Adipocyte (in vitro differentiated cells): Measurements from ENCODE around the gene SYMPK.
"Not testable (repeated sequence)": the region's sequence is repeated elsewhere in the genome, so short reads cannot be mapped to it uniquely, and the experiment has no call there.

Source experiments
- DNase-seq: peaks from one replicate; pipeline ENCODE4 v3.0.0-alpha.2; 2015; ENCODE audit warnings: low read depth
- H3K27me3 ChIP-seq: replicated peaks from 2 replicates; pipeline ENCODE4 v1.7.0; 2013; ENCODE audit warnings: mild to moderate bottlenecking, low read length, moderate library complexity; ENCODE audit not compliant: control insufficient read depth, insufficient read depth
- H3K36me3 ChIP-seq: 2 replicates; pipeline ENCODE4 v1.7.0; 2013; ENCODE audit warnings: low read length, mild to moderate bottlenecking, moderate library complexity; ENCODE audit not compliant: control insufficient read depth, insufficient read depth, severe bottlenecking
- H3K4me1 ChIP-seq: 2 replicates; pipeline ENCODE4 v1.7.0; 2013; ENCODE audit warnings: mild to moderate bottlenecking, low read length, moderate library complexity; ENCODE audit not compliant: control insufficient read depth, insufficient read depth
- H3K4me3 ChIP-seq: 2 replicates; pipeline ENCODE4 v1.7.0; 2013; ENCODE audit warnings: mild to moderate bottlenecking, low read length, moderate library complexity
- H3K9ac ChIP-seq: 2 replicates; pipeline ENCODE4 v1.7.0; 2013; ENCODE audit warnings: mild to moderate bottlenecking, low read length, moderate library complexity
- H3K9me3 ChIP-seq: 2 replicates; pipeline ENCODE4 v1.7.0; 2013; ENCODE audit warnings: mild to moderate bottlenecking, low read length, moderate library complexity; ENCODE audit not compliant: control insufficient read depth

Gene SYMPK

GRCh38 chr19:45876411-45877197 is 13.7 kb upstream of the SYMPK start:
- DNase-seq: peak; percentile 27
- H3K4me3 ChIP-seq: no peak overlapping the region
- no peaks in the 10 kb centered on the region for H3K4me1 ChIP-seq
- H3K9ac ChIP-seq: peak overlapping the region; percentile 38
- no peaks in the 10 kb centered on the region for H3K36me3 ChIP-seq
- H3K9me3 ChIP-seq: no peaks in the 10 kb centered on the region
- H3K27me3 ChIP-seq: peaks cover 6% of the 10 kb centered on the region

- DNase-seq: no peak
- Histone ChIP-seq H3K36me3 (no peaks in the 10 kb centered on the region), H3K4me3 (no peak overlapping the region), H3K9me3 (no peaks in the 10 kb centered on the region), H3K9ac (no peak overlapping the region), H3K27me3 (peaks cover 6% of the 10 kb centered on the region), H3K4me1 (no peaks in the 10 kb centered on the region)
Observed at GRCh38 chr19:45876161-45876410, 13.1 kb upstream of the SYMPK start.

- Histone ChIP-seq H3K4me1 (no peaks in the 10 kb centered on the region), H3K4me3 (no peak overlapping the region), H3K9ac (no peak overlapping the region), H3K27me3 (peaks cover 3% of the 10 kb centered on the region), H3K9me3 (no peaks in the 10 kb centered on the region), H3K36me3 (no peaks in the 10 kb centered on the region)
- DNase-seq: no peak
Observed at GRCh38 chr19:45874620-45874966, 11.6 kb upstream of the SYMPK start.

- no peaks in the 10 kb centered on the region for H3K9me3 ChIP-seq
- H3K27me3 ChIP-seq: peaks cover 3% of the 10 kb centered on the region
- DNase-seq: no peak
- H3K4me3 ChIP-seq: no peak overlapping the region
- no peak overlapping the region for H3K9ac ChIP-seq
- no peaks in the 10 kb centered on the region for H3K4me1 ChIP-seq
- H3K36me3 ChIP-seq: no peaks in the 10 kb centered on the region
Observed at GRCh38 chr19:45873219-45873772, 10.3 kb upstream of the SYMPK start.

GRCh38 chr19:45872095-45872919 is 9.4 kb upstream of the SYMPK start:
- no peak for DNase-seq
- Histone ChIP-seq H3K36me3 (no peaks in the 10 kb centered on the region), H3K9me3 (no peaks in the 10 kb centered on the region), H3K4me1 (no peaks in the 10 kb centered on the region), H3K4me3 (no peak overlapping the region), H3K27me3 (peaks cover under 1% of the 10 kb centered on the region), H3K9ac (no peak overlapping the region)

- DNase-seq: no peak
- Histone ChIP-seq H3K4me3 (no peak overlapping the region), H3K4me1 (no peaks in the 10 kb centered on the region), H3K27me3 (peaks cover 13% of the 10 kb centered on the region), H3K9ac (no peak overlapping the region), H3K36me3 (no peaks in the 10 kb centered on the region), H3K9me3 (no peaks in the 10 kb centered on the region)
Observed at GRCh38 chr19:45870798-45871197, 7.9 kb upstream of the SYMPK start.

GRCh38 chr19:45867241-45867640 is 4.3 kb upstream of the SYMPK start:
- not testable (repeated sequence) for H3K9ac ChIP-seq, H3K4me3 ChIP-seq, H3K4me1 ChIP-seq, DNase-seq, H3K36me3 ChIP-seq, H3K9me3 ChIP-seq
- peaks cover 28% of the 10 kb centered on the region for H3K27me3 ChIP-seq

GRCh38 chr19:45866400-45867176 is 3.6 kb upstream of the SYMPK start:
- Histone ChIP-seq H3K9me3 (no peaks in the 10 kb centered on the region), H3K27me3 (peaks cover 28% of the 10 kb centered on the region), H3K4me1 (peaks cover 5% of the 10 kb centered on the region), H3K36me3 (no peaks in the 10 kb centered on the region), H3K4me3 (no peak overlapping the region), H3K9ac (no peak overlapping the region)
- DNase-seq: no peak

GRCh38 chr19:45865269-45865948 is 2.5 kb upstream of the SYMPK start:
- H3K27me3 ChIP-seq: peaks cover 28% of the 10 kb centered on the region
- H3K4me3 ChIP-seq: no peak overlapping the region
- no peak for DNase-seq
- no peaks in the 10 kb centered on the region for H3K36me3 ChIP-seq
- peaks cover 9% of the 10 kb centered on the region for H3K4me1 ChIP-seq
- no peak overlapping the region for H3K9ac ChIP-seq
- no peaks in the 10 kb centered on the region for H3K9me3 ChIP-seq

GRCh38 chr19:45864629-45865082 is 1.7 kb upstream of the SYMPK start:
- Histone ChIP-seq H3K4me3 (no peak overlapping the region), H3K36me3 (no peaks in the 10 kb centered on the region), H3K9ac (no peak overlapping the region), H3K27me3 (peaks cover 28% of the 10 kb centered on the region), H3K4me1 (peaks cover 9% of the 10 kb centered on the region), H3K9me3 (no peaks in the 10 kb centered on the region)
- no peak for DNase-seq
